GM19467 (cell line): ENCODE results near the gene LMBR1.

Experiments used
- ATAC-seq: cut with Tn5 transposase; IDR thresholded peaks from one replicate; pipeline ENCODE4 v1.9.1; 2021; ENCODE audit warnings: mild to moderate bottlenecking, moderate library complexity; ENCODE audit not compliant: unreplicated experiment

LMBR1 gene

GRCh38 chr7:156764016-156764669 lies 128.8 kb downstream of the LMBR1 start:
- ATAC-seq, result no peak

DNA sequence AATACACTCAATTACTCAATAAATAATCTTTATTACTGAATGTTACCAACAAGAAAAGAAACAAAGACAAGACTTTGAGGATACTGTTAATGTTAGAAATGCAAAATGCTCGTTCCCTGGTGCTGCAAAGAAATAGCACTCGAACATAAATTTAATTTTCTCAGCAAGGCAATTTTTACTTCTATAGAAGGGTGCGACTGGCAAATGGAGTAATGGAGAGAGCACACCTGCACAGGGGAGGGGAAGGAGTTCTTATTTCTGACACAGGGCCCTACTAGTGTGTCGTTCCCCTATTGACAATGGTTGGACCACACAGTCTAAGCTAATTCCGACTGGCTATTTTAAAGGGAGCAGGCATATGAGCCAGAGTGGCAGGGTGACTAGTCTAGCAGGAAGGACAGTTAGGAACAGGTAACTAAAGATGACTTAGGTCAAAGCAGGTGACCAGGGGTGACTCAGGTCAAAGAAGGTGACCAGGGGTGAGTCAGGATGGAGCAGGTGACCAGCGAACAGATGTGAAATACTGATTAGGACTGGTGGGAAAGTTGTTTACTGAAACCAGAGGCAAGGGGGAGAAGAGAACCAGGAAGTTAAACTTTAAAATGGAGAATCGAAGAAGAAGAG lies 133.3 kb downstream of the LMBR1 start:
- no peak for ATAC-seq

GRCh38 chr7:156759143-156759542 lies 133.8 kb downstream of the LMBR1 start:
- no peak for ATAC-seq

GRCh38 chr7:156754201-156754600 lies 138.8 kb downstream of the LMBR1 start:
- ATAC-seq, result no peak

DNA sequence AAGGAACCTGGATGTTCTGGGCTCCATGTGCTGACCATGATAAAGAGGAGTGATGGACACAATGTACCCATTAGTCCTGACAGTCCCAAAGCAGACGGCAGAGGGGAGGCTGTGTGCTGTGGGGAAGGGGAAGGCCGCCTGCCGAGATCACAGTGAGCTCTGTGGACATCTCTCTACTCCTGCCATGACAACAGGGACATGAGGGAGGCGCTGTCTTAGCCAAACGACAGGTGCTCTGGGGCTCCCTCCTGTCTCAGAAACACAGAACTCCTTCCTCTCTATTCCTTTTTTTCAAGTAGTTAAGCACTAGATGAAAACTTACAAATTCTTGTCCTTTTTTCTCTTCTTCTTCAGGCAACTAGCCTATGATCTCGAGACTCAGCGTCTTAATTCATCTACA lies 139.4 kb downstream of the LMBR1 start:
- no peak for ATAC-seq

DNA sequence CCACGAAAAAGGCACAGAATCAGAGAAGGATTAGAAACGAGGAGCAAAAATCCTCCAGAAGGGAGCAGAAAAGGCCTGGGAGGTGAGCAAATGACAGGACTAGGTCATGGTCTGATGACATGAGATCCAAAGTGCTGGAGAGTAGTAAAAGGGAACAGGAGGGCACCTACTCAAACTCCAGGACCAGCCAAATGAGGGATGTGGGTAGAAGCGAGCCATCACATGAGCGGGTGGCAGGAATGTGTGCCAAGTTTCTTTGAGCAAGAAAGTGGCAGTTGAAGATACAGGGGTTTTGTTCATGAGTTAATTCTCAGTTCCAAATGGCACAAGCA lies 139.8 kb downstream of the LMBR1 start:
- ATAC-seq, result no peak

DNA sequence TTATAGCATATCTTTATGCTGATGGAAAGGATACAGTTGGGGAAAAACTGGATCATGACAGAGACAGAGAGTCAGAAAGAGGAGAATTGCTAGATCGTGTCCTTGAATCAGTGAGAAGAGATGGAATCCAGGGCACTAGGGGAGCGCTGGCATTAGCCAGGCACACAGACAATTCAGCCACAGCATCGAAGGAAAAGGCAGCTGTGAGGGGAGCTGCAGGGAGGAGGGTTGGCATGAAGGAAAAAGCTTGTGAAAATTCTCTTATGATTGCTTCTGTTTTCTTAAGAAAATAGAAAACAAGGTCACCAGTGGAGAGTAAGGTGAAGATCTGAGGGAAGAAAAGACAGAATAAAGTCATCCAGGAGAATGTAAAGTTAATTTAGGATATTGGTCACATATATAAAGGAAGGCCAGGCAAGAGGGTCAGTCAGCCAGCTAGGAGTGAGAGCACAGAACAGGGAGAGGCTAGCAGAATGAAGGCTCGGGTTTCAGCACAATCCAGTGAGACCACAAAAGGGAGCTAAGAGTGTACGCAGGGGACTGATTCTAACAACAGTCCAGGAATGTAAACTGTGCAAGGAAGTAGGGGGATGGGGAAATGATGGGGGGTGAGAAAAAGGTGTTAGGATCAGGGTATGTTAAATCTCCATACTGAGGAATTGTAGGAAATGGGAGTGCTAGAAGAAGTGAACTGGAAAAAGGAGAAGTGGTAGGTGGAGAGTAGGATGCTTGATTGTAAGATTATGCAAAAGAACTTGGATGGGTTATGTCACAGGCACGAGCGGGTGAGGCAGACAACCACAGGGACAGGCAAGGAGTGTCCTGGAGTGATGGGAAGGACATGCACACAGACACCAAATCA lies 140.4 kb downstream of the LMBR1 start:
- ATAC-seq, result no peak

- no peak for ATAC-seq
These were observed 141.7 kb downstream of the LMBR1 start for GRCh38 chr7:156751319-156751718.

GRCh38 chr7:156747718-156748117 lies 145.3 kb downstream of the LMBR1 start:
- ATAC-seq, result no peak

DNA sequence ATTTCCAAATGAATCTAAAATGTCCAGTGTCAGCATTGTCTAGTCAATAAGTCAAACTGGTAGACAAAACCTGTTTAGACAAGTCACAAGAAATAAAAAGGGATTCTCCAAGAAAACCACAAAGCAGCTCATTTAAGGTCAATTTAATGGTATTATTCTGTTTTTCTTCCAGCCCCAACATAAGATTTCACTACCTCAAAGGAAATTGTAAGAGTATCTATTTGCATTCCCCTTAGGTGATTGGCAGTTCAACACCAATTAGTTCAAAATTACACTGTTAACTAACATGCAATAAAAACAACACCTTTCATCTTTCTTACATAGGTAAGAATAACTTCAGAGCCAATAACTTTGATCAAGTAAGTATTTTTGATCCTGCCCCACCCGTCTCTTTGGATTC lies 146.1 kb downstream of the LMBR1 start:
- ATAC-seq, result no peak

DNA sequence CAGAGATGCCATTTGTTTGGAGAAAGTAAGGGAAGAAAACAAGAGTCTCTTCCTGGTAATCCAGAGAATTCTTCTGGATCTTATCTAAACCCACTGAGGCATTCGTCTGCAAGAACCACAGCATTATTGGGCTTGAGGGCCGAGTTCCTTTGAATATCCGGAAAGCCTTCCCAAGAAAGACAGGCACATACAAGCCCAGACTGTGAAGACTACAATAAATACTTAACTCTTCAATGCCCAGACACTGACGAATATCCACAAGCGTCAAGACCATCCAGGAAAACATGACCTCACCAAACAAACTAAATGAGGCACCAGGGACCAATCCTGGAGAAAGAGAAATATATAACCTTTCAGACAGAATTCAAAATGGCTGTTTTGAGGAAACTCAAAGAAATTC lies 153.4 kb downstream of the LMBR1 start:
- no peak for ATAC-seq

DNA sequence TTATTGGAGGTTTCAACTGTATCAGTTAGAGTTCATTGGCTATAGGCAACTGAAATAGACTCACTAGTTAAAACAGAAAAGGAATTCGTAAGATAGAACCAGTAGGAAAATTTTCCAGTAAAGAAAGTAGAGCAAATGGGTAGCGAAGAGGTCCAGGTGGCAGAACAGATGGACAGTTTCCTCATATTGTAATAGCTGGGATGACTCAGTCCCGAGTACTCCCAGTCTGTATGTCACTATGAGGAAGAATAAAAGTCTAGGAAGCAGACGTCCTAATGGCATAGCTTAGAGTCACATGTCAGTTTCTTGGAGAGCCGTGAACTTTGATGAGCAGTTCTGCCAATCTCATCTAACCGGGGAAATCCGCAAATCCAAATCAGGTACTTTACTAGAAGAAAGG lies 157.1 kb downstream of the LMBR1 start:
- ATAC-seq, result no peak

- ATAC-seq, result no peak
These were observed 159.3 kb downstream of the LMBR1 start for GRCh38 chr7:156733638-156734037.

- no peak for ATAC-seq
These were observed 160.8 kb downstream of the LMBR1 start for GRCh38 chr7:156732091-156732625.

DNA sequence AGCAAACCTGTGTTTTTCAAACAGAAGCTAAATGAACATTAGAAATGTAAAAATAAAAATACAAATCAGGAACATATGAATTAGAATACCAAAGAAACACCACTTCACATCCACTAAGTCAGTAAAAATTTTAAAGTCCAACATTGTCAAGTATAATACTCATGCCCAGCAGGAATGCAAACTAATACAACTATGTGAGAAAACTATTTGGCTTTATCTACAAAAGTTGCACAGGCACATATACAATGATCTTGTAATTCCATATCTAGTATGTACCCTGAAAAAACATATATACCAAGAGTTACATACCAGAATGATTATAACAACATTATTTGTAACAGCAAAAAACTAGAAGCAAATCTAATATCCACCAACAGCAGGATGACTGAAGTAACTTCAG lies 161.3 kb downstream of the LMBR1 start:
- no peak for ATAC-seq

GRCh38 chr7:156725936-156726335 lies 167.0 kb downstream of the LMBR1 start:
- ATAC-seq, result no peak

DNA sequence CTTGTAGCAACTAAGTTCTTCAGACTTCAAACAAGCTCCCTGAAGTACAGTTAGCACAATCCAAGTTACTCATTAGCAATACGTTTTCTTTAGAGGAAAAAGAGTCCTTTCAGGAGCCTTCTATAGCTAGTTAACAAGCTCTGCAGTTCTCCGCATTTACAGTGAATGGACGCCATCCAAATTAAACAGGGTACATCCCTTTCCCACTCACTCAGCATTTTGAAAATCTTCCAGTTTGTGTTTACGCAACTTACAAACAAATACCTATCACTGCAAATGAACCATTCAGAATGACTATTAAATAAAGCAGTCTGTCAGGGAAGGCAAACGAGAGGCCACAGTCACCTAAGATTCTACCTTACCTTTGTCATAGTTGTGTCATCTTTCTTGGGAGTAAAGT lies 167.9 kb downstream of the LMBR1 start:
- no peak for ATAC-seq

DNA sequence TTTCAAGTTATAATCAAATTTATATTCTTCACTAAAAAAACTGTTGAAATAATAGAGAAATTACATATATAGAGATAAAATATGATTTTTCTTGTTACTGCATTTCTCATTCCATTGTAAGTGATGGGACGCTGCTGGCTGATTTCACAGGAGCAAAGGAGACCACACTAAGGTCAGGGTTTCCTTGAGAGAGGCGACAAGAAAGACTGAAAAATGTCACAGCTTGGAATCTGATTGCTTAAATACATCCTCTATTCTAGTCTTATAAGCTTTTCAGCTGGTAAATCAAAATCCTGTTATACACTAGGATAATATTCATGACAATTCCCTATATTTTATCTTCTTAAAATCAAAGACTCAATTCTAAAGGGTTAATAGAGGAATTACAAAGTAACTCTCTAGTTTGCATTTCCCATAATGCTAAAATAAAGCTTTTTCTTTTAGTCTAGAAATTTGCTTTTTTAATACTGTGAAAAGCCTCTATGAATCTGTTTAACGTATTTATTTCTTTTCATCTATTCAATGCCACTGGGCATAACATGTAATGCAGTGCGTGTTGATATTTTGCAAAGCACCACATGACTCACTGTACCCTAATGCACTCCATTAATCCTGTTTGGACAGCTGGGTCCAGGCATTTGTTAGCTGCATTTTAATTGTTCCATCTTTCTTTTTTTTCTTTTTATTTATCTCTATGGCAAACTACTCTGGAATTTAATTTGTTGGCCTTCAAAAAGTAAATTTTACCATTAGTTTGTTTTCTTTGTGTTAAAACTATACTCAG lies 170.7 kb downstream of the LMBR1 start:
- no peak for ATAC-seq

GRCh38 chr7:156703773-156704482 lies 189.1 kb downstream of the LMBR1 start:
- no peak for ATAC-seq

- ATAC-seq, result no peak
These were observed 189.8 kb downstream of the LMBR1 start for GRCh38 chr7:156703209-156703608.
